ENCODE data around the gene CXADR.

GRCh38 chr21:17469727-17470126 lies 43.1 kb upstream of the CXADR start:
- TF ChIP-seq SPI1 (IDR thresholded peaks at IDR 0.05; ENCODE audit: low read depth, low read length) (no peak), POLR2AphosphoS5 (IDR thresholded peaks at IDR 0.05; ENCODE audit: low read depth, low read length) (no peak), TAF1 (IDR thresholded peaks at IDR 0.05; ENCODE audit: low read depth, low read length) (no peak)

All from GM12891 (cell line).